ENCODE data around the gene PRR35.

PRR35 gene

DNA sequence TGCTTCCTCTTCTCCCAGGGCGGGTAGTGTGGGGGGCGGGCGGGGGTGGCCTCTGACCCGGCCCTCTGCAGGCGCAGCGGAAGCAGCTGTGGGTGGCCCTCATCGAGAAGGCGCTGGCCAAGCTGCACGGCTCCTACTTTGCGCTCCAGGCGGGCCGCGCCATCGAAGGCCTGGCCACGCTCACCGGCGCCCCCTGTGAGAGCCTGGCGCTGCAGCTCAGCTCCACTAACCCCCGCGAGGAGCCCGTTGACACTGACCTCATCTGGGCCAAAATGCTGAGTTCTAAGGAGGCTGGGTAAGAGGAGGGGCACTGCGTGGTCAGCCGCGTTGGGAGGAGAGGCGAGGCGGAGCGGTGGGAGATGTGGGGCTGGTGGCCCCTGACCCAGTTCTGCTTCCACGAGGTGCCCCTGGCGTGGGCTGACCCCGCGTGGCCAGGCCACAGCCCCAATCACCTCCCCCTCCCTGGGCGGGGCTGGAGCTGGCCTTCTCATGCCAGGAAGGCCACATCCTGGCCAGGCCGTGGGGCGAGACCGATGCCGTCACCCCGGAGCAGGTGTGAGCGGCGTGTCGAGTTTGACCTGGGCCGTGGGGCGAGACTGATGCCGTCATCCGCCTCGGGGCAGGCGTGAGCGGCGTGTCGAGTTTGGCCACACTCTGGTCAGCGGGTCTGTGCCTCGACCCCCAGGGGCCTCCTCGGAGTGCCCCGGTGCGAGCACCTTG, 10.5 kb upstream of the PRR35 start:
- no peak for DNase-seq (ENCODE audit: low read depth in 2 of 2)

DNA sequence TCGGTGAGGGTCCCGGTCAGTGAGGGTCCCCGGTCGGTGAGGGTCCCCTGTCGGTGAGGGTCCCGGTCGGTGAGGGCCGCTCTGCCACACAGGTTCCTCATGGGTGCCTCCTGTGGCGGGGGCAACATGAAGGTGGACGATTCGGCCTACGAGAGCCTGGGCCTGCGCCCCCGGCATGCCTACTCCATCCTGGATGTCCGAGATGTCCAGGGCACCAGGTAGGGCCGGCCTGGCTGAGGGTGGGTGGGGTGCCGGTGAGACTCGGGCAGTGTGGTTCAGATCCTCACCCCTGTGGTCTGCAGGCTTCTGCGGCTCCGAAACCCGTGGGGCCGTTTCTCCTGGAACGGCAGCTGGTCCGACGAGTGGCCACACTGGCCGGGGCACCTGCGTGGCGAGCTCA, 9.0 kb upstream of the PRR35 start:
- no peak for DNase-seq (ENCODE audit: low read depth in 2 of 2)

DNA sequence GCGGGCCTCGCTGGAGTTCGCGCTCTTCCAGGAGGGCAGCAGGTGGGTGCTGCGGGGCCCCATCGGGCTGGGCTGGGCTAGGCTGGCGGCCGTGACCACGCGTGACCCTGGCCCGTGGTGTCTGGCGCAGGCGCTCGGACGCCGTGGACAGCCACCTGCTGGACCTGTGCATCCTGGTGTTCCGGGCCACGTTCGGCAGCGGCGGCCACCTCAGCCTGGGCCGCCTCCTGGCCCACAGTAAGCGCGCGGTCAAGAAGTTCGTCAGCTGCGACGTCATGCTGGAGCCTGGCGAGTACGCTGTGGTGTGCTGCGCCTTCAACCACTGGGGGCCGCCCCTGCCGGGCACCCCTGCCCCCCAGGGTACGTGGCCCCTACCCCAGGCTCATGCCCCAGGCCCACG, 8.0 kb upstream of the PRR35 start:
- DNase-seq (ENCODE audit: low read depth in 2 of 2) = no peak

DNA sequence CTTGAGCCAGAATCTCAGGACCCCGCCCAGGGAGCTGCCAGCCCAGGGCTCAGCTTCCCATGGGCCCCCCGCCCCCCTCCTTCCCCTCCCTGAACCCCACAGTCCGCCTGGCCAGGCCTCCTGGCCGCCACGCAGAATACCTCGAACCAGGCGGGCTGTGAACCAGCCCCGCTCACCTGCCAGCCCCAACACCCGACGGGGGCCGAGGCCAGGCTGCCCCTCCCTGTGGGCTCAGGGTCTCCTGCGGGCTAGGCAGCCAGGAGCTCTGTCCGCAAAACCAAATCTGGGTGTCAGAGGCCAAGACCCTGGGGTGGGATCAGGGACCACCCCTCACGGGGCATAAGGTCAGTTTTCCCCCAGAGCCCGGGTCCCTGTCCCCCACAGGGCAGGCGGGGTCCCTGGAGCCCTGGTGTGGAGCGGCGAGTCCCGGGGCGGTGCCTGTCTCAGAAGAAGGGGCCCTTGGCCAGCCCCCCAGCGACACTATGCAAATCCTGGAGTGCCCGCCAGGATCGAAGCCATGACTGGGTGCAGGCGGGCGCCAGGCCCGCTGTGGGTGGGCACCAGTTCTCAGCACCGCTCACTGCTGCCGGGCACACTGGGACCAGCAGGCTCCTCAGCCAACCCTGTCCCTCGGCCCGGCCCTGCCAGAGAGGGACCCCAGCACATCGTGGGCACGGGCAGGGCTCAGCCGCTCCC, 6.4 kb upstream of the PRR35 start:
- DNase-seq (ENCODE audit: low read depth in 2 of 2) = no peak

DNA sequence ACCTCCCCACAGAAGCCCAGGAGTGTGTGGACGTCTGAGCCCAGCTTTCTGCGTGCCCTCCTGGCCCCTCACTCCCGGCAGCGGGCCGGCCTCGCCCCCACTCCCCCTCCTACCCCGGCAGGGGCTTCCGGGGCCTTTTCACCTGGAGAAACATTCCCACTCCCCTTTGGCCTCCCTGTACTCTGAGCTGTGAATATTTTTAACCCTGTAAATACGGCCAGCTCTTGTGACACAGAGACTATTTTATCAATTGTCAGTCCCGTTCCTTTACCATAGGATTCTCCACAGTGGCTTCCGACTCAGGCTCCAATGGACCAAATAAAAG, 5.9 kb upstream of the PRR35 start:
- no peak for DNase-seq (ENCODE audit: low read depth in 2 of 2)

DNA sequence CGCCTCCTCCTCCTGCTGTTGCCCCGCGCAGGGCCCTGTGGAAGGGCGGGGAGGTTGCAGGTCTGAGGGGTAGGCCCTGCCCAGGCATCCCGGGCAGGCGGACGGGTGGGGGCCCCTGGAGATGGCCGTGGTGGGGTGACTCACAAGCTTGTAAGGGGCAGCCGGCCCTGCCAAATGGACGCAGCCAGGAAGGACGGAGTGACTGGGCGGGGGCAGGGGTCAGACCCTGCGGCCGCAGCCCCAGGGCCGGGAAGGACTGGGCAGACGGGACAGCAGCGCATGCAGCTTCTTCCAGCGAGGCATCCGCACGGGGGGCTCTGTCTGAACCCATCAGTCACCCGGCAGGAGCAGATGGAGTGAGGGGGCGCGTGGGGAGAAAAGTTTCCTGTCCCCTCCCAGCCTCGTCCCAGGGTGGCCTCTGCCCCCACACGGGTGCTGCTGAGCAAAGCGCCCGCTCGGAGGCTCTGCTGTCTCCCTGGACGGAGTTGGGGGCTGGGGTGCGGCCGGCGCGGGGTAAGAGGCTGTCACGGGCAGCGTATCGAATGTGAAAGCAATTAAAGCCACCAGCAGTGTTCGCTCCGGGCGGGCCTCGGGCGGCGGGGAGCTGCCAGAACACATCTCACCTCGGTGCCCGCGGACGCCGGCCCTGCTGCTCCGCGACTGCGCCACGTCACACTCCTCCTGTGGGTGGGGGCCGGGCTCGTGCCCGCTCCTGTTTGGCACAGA, 5.4 kb upstream of the PRR35 start:
- DNase-seq (ENCODE audit: low read depth in 2 of 2) = no peak

DNA sequence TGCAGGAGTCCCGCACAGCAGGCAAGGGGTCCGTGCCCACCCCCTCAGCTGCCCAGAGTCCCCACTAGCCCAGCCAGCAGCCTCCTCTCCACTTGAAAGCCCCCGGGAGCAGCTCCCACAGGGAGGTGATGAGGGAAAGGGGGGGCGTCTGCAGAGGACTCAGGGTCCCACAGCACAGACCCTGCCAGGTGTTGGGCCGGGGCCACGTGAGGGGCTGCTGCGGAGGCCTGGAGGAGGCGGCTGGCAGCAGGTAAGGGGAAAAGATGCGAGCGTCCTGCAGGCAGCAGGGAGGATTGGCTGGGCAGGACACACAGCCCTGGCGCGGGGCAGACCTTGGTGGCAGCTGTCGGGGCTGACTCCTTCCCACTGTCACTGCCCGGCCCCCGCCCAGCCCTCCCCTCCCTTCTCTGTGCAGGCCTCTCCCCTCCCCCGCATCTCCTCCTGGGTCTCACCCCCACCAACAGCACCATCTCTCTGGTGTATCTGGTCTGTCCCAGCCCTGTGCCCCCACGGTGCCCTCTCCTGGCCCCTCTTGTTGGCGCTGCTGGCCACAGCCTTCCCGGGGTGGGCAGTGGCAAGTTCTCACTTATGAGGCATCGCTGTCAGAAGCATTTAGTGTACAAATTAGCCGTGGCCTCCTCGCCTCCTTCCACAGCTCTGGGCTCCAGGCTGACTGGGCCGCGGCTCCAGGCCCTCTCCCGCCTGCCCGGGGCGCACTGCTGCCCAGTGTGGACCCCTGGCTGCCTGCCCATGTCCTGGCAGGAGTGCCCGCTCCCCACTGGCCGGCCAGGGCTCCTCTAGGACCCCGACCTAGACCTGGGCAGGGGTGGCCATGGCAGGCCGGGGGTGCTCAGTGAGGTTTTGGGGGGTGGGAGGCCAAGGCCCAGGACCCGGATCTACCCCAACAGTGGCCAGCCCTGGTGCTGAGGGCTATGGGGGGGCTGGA, 4.4 kb upstream of the PRR35 start:
- no peak for DNase-seq (ENCODE audit: low read depth in 2 of 2)

DNA sequence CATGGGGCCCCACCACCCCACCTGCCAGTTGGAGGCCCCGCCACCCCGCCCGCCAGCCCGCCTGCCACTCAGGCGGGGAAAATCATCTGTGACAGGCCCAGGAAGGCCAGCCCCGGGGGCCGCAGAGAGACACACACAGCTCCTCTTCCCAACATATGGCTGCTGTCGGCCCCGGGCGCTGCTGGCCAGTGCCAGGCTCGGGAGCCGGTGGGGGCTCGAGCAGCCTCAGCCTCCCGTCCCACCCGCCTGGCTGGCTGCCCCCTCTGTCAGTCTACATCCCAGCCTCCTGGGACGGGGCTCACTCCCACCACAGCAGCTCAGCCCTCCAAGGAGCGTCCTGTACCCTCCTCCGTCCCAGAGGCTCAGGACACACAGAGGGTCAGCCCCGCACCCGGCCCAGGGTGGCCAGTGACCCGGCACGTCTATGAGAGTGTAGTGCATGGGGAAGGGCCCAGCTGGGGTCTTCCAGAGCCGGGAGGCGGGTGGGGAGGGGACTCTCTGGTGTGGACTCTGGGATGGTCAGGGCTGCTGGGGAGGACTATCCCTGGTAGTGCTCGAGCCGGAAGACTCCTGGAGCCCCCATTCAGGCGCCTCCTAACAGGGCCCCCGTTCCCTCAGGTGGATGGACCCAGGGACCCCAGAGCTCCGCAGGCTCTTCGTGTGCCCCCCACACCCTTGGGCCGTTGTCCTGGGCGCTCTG, 3.6 kb upstream of the PRR35 start:
- no peak for DNase-seq (ENCODE audit: low read depth in 2 of 2)

DNA sequence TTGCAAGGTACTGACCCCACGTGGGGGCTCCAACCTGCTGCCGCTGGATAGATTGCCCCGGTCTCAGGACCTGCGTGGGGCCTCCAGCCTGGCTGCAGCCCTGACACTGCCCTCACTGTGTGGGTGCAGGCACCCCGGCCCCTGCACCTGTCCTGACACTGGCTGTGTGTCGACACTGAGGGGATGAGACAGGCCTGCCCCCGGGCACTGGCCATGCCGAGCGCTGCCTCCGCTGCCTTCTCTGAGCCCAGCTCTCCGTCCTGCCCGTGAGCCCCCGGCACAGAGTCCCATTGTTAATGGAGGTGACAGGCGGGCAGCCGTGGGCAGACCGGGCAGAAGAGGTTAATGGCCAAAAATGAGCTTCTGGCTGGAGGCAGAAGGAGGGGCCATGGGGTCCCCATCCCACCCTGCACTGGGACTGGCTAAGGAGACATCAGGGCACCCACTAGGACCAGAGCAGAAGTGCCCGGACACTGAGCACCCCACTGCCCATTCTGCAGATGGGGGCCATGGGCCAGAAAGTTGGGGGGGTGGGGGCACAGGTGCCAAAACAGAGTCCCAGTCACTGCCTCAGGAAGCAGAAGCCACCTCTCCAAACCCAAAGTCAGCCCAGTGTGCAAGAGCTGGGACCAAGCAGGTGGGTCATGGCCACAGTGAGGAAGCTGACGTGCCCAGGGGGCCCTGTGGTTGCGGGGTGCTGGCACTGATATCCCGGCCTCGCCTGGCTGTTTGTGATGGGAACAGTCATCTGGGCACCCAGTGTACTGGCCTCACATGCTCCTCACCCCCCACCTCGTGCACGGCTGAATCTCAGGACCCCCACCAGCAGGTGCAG, 2.5 kb upstream of the PRR35 start:
- no peak for DNase-seq (ENCODE audit: low read depth in 2 of 2)

DNA sequence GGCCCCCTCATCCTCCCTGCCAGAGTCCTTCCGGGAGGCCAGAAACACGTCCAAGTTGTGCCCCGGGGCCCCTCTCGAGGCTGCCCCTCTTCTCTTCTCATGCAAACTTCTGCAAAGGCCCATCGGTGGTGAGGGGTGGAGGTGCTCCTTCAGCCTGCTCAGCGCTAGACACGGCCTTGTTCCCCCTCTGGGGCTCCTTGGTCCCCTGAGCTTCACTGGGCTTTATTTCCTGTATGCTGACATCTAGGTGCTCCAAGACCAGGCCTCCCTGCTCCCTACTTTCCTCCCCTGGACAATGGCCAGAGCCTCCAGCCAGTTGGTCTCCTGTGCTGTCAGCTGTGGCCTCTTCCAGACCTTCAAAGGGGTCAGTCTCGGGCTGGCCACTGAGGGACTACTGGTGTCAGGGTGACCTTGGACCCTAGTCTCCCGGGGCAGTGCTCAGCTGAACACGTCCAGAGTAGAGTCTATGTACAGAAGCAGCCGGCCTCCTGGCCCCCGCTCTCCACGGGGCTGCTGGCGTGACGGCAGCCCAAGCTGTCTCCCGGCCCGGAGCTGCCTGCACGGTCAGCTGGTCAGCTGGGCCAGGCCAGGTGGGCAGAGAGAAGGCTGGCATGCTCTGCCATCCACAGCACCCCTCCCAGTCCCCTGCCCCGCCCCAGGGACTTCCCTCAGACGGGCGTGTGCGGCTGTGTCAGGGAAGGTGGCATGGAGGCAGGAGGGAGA, 1.7 kb upstream of the PRR35 start:
- no peak for DNase-seq (ENCODE audit: low read depth in 2 of 2)

DNA sequence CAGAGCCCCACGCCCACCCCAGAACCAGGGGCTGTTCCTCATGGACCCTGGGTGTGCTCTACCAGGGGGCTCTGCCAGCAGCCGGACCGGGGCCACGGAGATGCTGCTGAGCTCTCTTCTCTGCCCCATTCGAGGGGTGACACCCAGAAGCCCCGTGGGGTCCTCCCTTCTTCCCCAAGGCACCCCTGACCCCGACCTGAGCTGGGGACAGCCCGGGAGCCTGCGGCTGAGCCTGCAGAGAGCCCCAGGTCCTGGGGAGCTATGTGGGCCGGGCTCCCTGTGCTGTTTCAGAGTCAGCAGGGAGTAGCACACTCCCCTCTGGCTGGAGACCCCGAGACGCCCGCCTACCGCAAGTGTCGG, 1.2 kb upstream of the PRR35 start:
- no peak for DNase-seq (ENCODE audit: low read depth in 2 of 2)

DNA sequence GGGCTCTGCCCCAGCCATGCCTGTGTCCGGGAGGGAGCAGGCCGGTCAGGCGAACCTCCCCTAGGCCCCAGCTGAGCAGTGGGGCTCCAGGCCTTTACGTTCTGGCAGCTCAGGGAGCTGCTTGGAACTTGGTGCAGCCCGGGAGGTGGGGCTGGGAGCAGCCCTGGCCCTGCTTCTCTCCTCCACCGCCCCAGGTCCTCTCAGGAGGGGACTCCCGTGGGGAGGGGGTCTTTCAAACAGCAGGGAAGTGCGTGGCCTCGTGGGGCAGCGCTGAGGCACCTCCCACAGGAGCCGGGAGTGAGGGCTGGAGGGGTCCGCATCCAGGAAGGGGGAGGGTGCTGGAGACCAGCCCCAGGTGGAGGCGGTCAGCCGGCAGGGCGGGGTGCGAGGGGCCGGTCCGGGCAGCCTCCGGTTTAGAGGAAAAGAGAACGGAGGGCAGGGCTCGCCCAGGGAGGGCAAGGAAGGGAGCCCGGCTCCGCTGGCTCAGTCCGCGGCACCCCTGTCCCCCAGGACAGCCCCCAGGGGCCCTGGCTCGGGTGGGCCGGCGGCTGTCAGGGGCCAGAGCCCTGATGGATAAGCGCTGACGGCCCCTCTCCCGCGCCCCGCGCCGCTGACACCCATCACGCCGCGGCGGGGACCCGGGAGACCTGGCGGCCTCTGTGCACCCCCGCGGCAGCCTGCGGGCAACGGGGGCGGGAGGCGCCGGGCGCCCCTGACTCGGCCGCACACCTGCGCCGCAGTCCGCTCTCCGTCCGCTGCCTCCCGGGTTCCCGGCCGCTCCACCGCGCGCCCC, 587 bp upstream of the PRR35 start:
- DNase-seq (ENCODE audit: low read depth in 2 of 2) = no peak

DNA sequence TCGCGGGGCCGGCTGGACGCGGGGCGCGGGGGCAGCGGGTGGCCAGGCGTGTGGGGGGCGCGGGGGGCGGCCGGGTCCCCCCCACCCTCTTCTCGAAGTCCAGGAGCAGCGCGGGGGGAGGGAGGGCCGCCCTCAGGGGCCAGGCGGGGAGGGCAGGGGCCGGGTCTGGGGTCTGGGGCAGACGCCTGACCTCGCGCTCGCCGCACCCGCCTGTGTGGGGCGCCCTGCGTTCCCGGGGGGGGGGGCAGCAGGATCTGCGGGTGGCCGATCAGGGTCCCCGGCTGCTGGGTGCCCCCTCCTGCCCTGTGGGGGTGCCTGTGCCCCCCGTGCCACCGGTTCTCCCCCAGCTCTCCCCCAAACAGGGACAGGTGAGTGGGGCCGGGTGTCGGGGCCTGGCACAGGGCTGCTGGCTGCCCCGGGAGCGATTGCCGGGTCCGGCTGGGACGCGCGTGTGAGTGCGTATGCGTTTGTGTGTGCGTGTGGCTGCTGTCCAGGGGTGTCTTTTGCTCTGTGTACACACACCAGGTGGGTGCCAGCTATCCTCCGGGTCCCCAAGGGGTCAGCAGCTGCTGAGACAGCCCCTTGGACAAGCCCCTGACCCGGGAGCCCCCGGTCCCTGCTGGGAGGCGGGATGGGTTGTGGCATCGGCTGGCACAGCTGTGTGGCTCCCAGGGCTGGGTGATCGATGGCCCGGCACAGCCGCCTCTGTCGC, 663 bp downstream of the PRR35 start:
- no peak for DNase-seq (ENCODE audit: low read depth in 2 of 2)

DNA sequence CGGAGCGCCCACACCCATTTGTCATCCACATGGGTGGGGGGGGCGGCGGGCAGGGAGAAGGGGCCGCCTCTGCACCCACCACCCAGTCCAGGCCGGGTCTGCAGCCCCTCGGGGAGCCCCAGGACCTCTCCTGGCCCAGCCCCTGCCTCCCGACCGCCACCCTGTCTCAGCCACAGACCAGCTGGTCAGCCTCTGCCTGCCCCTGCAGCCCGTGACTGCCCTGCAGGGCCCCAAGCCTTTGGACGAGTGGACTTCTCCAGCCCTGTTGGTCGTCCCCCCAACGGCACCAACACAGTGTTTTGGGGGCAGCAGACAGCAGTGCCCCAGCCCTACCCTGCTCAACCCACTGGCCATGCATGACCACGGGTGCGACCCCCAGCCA, 1.2 kb downstream of the PRR35 start:
- DNase-seq (ENCODE audit: low read depth in 2 of 2) = no peak

DNA sequence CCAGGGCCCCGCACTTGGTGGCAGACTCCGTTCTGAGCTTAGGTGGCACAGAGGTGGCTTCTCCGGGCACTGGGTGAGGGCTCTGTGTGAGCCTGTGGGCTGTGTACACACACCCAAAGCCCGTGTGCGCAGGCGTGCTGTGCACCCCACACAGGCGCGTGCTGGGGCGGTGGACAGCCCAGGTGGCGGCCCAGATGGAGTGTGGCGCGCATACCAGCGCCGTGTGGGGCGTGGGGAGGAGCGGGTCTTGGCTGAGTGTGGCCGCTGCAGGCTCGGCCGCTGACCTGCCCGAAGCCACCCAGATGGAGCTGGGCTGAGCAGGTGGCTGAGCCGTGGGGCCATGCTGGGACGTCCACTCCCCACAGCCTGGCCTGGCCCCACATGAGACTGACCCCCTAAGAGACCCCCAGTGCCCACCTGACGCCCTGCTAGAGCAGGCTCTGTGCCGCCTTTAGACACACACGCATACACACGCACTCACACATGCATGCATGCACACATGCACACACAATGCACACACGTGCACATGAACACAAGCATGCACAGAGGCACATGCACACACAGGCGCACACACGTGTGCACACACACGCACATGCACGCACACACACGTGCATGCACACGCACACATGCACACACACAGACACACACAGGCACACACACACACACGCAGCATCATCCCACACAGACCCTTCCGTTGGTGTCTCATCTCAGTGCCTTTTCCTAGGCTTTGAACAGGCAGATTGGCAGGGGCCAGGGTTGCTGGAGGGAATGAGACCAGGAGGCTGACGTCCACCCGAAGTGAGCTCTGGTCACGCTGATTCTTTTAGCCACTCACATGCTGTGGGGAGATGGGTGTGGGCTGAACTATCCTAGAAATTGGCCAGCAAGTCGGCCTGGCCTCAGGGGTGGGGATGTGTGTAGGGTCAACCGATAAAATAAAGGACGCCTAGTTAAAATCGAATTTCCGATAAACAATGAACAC, 2.1 kb downstream of the PRR35 start:
- DNase-seq (ENCODE audit: low read depth in 2 of 2) = no peak

DNA sequence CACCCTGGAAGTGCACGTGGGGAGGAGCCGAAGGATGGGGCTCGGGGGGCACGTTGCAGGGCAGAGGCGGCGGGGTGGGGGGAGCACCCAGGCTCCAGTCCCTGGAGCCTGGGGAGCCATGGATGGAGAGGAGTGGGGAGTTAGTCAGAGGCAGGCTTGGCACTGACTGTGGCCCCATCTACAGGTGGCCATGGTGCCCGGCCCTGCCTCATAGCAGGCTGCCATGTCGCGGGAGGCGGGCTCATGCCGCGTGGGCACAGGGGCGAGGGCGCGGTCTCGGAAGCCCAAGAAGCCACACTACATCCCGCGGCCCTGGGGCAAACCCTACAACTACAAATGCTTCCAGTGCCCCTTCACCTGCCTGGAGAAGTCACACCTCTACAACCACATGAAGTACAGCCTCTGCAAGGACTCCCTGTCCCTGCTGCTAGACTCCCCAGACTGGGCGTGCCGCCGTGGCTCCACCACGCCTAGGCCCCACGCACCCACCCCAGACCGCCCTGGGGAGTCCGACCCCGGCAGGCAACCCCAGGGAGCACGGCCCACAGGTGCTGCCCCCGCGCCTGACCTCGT, 3.0 kb downstream of the PRR35 start:
- no peak for DNase-seq (ENCODE audit: low read depth in 2 of 2)

All from stimulated activated CD8-positive, alpha-beta memory T cell treated with anti-CD3 and anti-CD28 coated beads, Interleukin-2, amount 100 ng/mL, for 48 hours (primary cell).